ENCODE measurements around the gene ATXN7L1. TPM values are rescaled to one million over a fixed set of nuclear protein-coding genes. Genes with fewer than 3 reads are reported as not detected.

The ATXN7L1 gene
- total RNA-seq, 6 experiments from 2014 or later = 7.1 to 15.7 (median 11.0) TPM

DNA sequence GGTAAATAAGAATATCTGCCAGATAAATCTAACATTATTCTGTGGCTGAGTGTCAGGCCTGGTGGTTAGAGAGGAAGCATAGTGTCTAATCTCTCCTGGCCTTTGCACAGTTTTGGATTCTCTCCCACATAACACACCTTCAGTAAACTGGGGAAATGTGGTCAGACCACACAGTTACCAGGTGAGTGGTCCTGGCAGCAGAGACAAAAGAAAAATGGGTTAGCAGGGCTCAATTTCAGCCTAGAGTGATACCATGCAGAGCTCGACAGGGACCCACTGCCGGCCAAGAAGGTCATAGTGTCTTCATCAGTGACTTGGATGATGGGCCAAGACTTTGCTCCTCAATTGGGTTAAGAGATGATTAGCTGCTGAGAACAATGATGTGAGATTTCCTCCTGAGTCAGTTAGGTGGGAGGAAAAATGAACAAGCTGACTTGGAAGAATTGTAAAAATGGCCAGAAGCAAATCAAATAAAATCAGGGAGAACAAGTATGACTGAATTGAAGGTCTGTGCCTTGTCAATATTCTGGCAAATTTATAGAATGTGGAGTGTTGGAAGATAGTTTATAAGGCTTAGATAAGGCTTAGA, 225.9 kb downstream of the ATXN7L1 start:
- Histone ChIP-seq H3K27ac (no peak overlapping the region), H3K36me3 (no peaks in the 10 kb centered on the region), H3K27me3 (no peaks in the 10 kb centered on the region), H3K4me3 (no peak overlapping the region), H3K4me1 (peaks cover 0 to 45% (median 20%) of the 10 kb centered on the region in 4 donors), H3K9me3 (no peaks in the 10 kb centered on the region)
- WGBS (ENCODE audit: insufficient coverage, low coverage, low lambda C conversion rate, missing lambda C conversion rate) = 72% methylated on average over 2 of the region's 2 CpGs
- ATAC-seq (no peak), DNase-seq (no peak)
- intact Hi-C loops (cut with DNase I) = loop anchor here in 1 of 2 donors (10.0 kb wide), 1 partner anchor 394 kb away; no protein-coding TSS in a partner anchor
- TF ChIP-seq POLR2A (IDR thresholded peaks at IDR 0.05) = no peak
- TF ChIP-seq, protein P1, sequence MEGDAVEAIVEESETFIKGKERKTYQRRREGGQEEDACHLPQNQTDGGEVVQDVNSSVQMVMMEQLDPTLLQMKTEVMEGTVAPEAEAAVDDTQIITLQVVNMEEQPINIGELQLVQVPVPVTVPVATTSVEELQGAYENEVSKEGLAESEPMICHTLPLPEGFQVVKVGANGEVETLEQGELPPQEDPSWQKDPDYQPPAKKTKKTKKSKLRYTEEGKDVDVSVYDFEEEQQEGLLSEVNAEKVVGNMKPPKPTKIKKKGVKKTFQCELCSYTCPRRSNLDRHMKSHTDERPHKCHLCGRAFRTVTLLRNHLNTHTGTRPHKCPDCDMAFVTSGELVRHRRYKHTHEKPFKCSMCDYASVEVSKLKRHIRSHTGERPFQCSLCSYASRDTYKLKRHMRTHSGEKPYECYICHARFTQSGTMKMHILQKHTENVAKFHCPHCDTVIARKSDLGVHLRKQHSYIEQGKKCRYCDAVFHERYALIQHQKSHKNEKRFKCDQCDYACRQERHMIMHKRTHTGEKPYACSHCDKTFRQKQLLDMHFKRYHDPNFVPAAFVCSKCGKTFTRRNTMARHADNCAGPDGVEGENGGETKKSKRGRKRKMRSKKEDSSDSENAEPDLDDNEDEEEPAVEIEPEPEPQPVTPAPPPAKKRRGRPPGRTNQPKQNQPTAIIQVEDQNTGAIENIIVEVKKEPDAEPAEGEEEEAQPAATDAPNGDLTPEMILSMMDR (IDR thresholded peaks at IDR 0.05) = no peak

DNA sequence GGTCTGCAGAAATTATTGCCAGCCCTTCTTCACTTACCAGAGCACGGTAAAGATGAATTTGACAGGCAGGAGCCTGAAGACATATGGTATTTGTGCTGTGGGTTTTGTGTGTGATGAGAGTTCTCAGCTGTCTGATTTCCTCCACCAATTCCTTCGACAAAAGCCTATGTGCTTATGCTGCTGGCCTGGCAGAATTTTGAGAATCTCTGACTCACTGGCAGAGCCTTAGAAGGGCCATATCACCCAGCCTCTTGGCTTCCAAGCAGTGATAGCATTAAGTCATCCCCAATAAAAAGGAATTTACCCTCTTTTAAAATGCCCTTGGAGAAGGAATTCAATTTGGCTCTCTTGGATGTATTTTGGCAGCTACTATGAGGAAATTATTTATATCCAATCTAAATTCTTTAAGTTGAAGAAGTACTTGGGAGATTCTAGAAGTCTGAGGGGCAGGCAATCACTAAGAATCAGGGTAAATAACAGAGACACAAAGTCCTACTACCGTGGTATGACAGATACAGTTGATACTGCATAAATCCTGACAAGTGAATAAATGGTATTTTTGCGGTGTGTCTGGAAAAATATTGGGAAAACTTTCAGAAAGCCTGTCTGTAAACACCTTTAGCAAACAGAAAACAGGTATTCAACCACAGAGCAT, 226.5 kb downstream of the ATXN7L1 start:
- ATAC-seq (no peak), DNase-seq (no peak)
- no peaks in the 10 kb centered on the region for H3K36me3 ChIP-seq
- intact Hi-C loops (cut with DNase I) = loop anchor here in 1 of 2 donors (10.0 kb wide), 1 partner anchor 395 kb away; no protein-coding TSS in a partner anchor
- peaks cover 0 to 45% (median 20%) of the 10 kb centered on the region in 4 donors for H3K4me1 ChIP-seq
- H3K4me3 ChIP-seq = no peak overlapping the region
- no peak overlapping the region for H3K27ac ChIP-seq
- H3K27me3 ChIP-seq = no peaks in the 10 kb centered on the region
- TF ChIP-seq, protein P1 (IDR thresholded peaks at IDR 0.05) = no peak
- no peak for TF ChIP-seq POLR2A (IDR thresholded peaks at IDR 0.05)
- 47% methylated on average over 4 of the region's 4 CpGs for WGBS (ENCODE audit: insufficient coverage, low coverage, low lambda C conversion rate, missing lambda C conversion rate)
- no peaks in the 10 kb centered on the region for H3K9me3 ChIP-seq

GRCh38 chr7:105648561-105649401, 227.6 kb downstream of the ATXN7L1 start:
- H3K4me3 ChIP-seq = no peak overlapping the region
- DNase-seq (peak in 2 of 3 donors; percentile 34 to 55), ATAC-seq (peak; percentile 28 to 62 (median 46))
- peaks cover 0 to 38% (median 17%) of the 10 kb centered on the region in 4 donors for H3K4me1 ChIP-seq
- WGBS (ENCODE audit: insufficient coverage, low coverage, low lambda C conversion rate, missing lambda C conversion rate) = 53% methylated on average over 10 of the region's 13 CpGs
- no peaks in the 10 kb centered on the region for H3K36me3 ChIP-seq
- H3K27me3 ChIP-seq = no peaks in the 10 kb centered on the region
- H3K27ac ChIP-seq = no peak overlapping the region
- intact Hi-C loops (cut with DNase I) = no loop called here
- no peaks in the 10 kb centered on the region for H3K9me3 ChIP-seq
- TF ChIP-seq POLR2A (IDR thresholded peaks at IDR 0.05) = no peak
- TF ChIP-seq, protein P1 (IDR thresholded peaks at IDR 0.05) = no peak

DNA sequence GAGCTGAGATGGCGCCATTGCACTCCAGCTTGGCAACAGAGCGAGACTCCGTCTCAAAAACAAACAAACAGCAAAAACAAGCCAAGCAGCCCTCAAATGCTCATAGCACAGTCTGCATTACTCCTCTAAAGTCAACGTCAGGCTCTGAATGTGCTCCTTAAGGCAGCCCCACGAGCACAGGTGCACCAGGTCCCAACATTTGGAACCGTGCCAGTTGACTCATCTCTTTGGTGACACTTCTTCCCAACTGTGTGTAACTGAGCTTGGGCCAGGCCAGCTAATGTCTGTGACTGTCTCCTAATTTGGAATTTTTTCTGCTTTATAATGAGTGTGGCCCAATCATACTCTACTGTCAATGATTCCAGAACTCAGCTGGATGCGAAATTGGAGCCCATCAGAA, 228.8 kb downstream of the ATXN7L1 start:
- intact Hi-C loops (cut with DNase I) = no loop called here
- TF ChIP-seq, protein P1 (IDR thresholded peaks at IDR 0.05) = no peak
- no peak for TF ChIP-seq POLR2A (IDR thresholded peaks at IDR 0.05)

More for the DNA sequence above, 228.8 kb downstream of the ATXN7L1 start:
- no peak overlapping the region for H3K4me3 ChIP-seq
- ATAC-seq (no peak), DNase-seq (no peak)
- H3K36me3 ChIP-seq = peaks cover 0 to 3% (median under 1%) of the 10 kb centered on the region in 4 donors
- WGBS (ENCODE audit: insufficient coverage, low coverage, low lambda C conversion rate, missing lambda C conversion rate) = 94% methylated on average over 5 of the region's 7 CpGs
- no peak overlapping the region for H3K27ac ChIP-seq
- H3K27me3 ChIP-seq = no peaks in the 10 kb centered on the region
- H3K9me3 ChIP-seq = no peaks in the 10 kb centered on the region
- peaks cover 0 to 26% (median 12%) of the 10 kb centered on the region in 4 donors for H3K4me1 ChIP-seq
